ENCODE results near the gene TAPBPL.
"Not testable (repeated sequence)": the region's sequence is repeated elsewhere in the genome, so short reads cannot be mapped to it uniquely, and the experiment has no call there.

The TAPBPL gene

DNA sequence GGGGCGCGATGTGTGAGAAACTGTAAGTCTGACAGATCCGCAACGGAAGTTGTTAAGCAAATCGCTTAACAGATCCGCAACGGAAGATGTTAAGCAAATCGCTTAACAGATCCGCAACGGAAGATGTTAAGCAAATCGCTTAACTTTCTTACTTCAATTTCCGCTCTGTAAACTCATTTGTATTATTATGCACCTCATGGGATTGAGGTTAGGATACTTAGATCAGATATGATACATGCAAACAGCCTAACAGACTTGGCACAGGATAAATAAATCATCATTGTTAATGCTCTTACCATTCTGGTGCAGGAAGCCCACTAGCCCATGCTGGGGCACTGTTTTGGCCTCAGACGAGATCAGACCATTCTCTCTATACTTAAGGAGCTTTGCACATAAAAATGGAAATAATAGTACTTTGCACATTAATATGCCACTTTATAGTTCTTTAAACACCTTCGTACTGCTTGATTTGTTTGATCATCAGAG lies 42.5 kb downstream of the TAPBPL start:
- no peak for DNase-seq

- no peak for DNase-seq
Observed at GRCh38 chr12:6494968-6495367, 43.1 kb downstream of the TAPBPL start.

DNA sequence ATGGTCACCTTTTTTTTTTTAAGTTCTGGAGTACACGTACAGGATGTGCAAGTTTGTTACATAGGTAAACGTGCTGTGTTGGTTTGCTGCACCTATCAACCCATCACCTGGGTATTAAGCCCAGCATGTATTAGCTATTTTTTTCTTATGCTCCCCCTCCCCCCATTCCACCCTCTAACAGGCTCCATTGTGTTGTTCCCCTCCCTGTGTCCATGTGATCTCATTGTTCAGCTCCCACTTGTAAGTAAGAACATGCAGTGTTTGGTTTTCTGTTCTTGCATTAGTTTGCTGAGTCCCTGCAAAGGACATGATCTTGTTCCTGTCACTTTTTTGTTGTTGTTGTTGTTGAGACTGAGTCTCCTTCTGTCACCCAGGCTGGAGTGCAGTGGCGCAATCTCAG lies 45.4 kb downstream of the TAPBPL start:
- not testable (repeated sequence) for DNase-seq

DNA sequence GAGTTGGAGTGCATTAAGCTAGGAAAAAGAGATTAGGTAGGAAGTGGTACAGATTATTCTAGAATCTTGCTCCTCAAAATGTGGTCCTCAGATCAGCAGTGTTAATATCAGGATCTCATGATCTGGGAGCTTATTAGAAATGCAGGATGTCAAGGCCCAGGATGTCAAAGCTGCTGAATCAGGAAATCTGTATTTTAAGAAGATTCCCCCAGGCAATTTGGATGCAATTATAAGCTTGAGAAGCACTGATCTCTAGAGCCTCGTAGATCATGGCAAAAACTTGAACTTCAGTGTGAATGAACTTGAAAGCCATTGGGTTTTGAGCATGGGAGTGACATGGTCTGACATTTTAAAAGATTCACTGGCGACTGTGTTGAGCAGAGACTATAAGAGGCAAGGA lies 48.6 kb downstream of the TAPBPL start:
- no peak for DNase-seq

- no peak for DNase-seq
Observed at GRCh38 chr12:6507102-6507998, 55.5 kb downstream of the TAPBPL start.

DNA sequence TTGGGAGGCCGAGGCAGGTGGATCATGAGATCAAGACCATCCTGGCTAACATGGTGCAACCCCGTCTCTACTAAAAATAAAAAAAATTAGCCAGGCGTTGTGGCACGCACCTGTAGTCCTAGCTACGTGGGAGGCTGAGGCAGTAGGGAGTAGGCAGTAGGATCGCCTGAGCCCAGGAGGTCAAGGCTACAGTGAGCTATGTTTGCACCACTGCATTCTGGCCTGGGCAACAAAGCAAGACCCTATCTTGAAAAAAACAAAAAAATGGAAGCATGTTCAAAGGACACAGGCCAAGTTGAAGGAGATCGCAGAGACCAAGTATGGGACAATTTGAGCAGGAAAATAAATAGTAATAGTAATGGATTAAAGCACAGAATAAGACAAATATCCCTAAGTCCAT lies 56.2 kb downstream of the TAPBPL start:
- DNase-seq: no peak
